HPDE6-E6E7 (cell line): Measurements from ENCODE around the gene LILRA5.
"Not testable (repeated sequence)": the region's sequence is repeated elsewhere in the genome, so short reads cannot be mapped to it uniquely, and the experiment has no call there.

Source experiments
- DNase-seq: peaks from one replicate; pipeline ENCODE4 v3.0.0; 2011; ENCODE audit warnings: missing footprints; ENCODE audit errors: extremely low spot score

Gene LILRA5

DNA sequence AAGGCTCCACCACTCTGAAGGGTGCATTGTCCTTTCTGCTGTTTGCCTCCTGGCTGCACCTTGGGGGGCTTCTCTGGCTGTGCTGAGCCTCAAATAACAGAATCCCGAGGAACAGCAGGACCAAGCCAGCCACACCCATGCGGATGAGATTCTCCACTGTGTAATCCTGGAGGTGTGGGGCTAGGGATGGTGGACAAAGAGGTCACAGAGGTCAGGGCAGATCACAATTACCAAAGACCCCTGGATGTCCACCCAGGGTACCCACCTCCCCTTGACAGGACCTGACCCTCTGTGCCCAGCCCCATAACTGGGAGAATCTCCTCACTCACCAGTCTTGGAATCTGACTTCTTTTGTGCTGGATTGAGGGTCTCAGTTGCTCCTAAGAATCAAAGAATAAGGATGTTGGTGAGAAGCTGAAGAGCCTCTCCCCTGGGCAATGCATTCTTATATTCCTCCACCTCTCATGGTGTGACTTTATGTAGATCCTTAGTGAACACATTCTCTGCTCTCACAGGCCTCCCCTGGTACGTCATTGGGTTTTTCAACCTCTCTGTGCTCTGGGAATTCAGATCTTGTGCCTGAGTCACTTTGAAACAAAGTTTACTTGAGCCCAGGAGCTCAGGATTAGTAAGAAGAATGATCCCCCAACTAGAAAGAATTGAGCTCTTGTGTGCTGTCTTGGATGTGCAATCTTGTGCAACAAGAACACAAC, 20.8 kb upstream of the LILRA5 start:
- DNase-seq: no peak

DNA sequence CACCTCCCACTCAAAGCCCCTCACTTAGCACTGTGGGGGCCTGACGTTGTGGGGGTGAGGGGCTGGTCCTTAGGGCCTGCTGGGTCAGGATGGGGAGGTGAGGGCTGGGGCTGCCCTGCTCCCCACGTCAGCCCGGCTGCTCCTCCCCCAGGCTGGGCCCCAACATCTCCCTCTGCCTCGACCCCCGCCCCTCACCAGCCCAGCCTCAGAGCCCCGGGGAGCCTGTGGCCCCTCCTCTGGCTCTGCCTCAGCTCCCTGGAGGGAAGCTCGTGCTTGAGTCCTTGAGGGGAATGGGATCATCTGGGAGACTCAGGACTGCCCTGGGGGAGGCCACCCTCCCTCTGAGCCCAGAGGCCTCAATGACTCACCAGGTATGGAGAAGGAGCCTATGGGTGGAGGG, 19.2 kb upstream of the LILRA5 start:
- DNase-seq: no peak

DNA sequence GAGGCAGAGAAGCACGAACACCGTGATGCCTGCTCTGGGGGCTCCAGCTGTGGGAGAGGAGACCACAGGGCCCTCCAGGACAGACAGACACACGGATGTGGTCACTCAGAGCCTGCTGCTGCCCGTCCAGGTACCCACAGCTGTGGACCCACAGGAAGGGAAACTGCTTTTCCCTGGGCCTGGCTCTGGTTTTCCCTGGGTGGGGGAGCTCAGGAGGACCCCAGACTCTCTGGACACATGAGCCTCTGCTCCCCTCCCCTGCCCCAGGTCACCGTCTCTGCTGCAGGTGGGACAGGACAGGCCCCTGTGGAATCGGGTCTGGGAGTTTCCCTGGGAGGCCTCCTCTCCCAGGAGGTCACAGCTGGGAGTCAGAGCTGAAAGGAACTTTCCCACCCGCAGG, 18.7 kb upstream of the LILRA5 start:
- no peak for DNase-seq

DNA sequence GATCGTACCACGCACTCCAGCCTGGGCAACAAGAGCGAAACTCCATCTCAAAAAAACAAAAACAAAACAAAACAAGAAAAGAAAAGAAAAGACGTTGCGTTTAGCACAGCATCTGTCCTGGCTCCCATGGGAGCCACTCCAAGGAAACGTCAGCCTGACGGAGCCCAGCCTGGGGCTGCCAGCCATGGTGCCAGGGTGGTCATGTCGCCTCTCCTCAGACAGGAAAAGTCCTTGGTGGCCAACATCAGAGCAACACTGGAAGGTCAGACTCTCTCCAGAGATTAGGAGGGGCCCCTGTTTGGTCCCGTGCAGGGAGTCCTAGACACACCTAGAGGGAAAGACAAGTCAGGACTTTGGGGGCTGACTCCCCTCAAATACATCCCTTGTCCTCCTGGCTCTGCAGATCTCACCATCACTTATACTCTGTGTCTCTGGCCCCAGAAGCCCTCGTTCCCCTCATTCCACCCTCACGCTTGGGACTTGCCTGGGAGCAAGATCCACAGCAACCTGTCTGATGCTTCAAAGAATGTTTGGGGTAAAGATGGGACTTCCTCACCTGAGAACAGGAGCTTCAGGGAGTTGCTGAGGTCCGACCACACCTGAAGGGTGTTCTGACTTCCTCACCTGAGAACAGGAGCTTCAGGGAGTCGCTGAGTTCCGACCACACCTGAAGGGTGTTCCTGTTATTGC, 16.7 kb upstream of the LILRA5 start:
- DNase-seq: no peak

DNA sequence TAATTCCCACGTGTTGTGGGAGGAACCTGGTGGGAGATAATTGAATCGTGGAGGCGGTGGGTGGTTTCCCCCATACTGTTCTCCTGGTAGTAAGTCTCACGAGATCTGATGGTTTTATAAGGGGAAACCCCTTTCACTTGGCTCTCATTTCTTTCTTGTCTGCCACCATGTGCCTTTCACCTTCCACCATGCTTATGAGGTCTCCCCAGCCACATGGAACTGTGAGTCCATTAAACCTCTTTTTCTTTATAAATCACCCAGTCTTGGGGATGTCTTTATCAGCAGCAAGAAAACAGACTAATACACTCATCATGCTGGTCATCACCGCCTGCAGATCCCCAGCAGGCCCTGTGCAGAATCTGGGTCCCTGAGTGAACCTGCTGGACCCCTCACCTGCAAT, 15.8 kb upstream of the LILRA5 start:
- DNase-seq: not testable (repeated sequence)

DNA sequence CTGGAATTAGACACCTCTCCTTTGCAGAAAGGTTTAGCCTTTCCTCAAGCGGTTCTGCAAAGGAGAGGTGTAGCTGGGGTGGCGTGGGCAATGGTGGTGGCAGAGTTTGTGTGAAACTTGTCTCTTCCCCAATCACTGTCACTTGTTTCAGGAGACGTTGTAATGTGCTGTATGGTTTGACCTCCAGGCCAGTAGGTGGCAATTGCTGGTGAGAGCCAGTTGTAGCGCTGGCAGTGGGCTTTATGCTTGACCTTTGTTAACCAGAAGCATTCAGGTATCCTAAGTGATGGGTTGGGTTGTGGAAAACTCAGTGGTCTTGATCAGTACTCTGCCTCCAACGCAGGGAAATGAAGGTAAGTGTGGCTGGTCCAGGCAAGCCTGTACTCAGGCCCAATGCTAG, 12.7 kb upstream of the LILRA5 start:
- DNase-seq: no peak

DNA sequence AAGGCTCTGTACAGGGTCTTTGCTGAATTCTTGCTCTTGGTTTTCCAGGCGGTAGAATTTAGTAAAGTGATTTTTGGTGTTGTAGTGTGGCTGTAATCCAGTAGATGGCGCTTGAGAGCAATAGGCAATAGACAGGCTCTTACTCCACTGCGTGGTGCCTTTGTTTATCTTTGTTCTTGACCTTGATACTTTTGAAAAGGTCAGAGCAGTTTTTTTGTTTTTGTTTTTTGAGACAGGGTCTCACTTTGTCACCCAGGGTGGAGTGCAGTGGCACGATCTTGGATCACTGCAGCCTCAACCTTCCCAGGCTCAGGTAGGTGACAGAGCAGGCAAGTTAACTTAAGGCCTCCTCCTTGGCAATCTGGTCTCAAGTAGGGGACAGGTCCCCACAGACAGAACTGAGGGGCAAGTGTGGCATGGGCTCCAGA, 12.2 kb upstream of the LILRA5 start:
- no peak for DNase-seq

DNA sequence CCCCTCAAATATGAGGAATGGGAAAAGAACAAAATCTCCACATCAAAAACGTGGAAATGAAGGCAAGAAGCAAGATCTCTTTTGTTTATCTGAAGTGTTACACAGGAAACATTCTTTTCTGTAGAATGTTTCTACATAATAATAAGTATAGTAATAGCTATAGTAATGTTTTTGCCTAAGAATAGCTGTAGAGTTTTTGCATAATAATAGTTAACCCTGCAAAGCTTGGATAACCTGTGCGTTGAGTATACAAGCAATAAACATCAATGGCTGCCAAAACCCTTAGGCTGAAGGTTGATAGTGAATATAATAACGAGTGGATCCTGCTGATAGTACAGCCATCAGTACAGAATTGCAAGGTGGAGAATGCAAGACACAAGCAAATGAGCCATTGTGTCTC, 11.1 kb upstream of the LILRA5 start:
- no peak for DNase-seq

DNA sequence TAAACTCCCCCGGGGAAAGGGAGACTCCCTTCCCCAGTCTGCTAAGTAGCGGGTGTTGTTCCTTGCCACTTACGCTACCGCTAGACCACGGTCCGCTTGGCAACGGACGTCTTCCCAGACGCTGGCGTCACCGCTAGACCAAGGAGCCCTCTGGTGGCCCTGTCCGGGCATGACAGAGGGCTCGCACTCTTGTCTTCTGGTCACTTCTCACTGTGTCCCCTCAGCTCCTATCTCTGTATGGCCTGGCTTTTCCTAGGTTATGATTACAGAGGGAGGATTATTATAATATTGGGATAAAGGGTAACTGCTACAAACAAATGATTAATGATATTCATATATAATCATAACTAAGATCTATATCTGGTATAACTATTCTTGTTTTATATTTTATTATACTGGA, 10.0 kb upstream of the LILRA5 start:
- DNase-seq: not testable (repeated sequence)

DNA sequence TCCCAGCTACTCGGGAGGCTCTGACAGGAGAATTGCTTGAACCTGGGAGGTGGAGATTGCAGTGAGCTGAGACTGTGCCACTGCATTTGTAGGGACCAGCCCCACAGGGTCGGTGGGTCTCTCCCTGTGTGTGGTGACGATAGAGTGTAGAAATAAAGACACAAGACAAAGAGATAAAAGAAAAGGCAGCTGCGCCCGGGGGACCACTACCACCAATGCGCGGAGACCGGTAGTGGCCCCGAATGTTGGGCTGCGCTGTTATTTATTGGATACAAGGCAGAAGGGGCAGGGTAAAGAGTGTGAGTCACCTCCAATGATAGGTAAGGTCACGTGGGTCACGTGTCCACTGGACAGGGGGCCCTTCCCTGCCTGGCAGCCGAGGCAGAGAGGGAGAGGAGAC, 9.3 kb upstream of the LILRA5 start:
- not testable (repeated sequence) for DNase-seq

DNA sequence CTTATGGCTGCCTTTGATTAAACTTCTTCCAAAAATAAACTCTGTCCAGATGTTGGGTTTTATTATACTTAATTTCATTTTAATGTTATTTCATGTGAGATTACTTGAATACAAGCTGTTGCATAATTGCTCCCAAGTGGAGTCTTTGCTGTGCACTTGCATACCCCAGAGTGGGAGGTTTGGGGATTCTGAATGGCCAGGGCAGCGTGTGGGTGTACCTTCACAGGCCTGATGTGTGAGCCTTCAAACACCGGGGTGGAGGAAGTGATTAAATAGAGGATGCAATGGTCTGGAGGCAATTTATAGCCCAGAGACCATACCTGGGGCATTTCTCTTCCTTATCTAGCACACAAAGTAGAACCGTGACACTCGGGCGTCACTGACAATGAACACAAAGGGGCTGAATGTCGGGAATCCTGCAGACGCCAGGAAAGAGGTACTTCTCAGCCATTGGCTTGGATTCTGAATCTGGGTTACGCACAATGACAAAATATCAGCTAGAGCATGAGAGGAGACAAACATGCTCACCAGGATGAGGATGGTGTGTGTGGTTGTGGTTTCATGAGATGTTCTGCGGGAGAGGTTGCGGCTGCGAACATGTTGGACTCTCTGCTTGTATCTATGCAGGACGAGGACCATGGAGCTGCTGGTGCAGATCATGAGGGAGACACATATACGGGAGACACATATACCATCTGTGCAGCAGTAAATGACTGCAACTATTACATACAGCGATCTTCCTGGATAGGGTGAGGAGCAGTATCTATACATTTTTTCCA, 7.1 kb upstream of the LILRA5 start:
- no peak for DNase-seq

DNA sequence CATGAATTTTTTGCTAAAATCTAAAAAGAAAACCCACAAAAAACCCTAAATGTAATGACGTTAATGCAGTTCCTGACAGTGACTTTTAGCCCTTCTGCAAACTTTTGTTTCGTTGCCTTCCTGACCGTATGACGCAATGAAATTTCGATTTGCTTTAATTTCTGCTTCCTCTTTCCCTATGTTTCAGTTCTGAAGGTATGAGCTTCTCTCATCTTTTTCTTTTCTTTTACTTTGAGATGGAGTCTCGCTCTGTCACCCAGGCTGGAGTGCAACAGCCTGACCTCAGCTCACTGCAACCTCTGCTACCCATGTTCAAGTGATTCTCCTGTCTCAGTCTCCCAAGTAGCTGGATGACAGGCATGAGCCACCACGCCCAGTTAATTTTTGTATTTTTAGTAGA, 6.1 kb upstream of the LILRA5 start:
- DNase-seq: no peak

DNA sequence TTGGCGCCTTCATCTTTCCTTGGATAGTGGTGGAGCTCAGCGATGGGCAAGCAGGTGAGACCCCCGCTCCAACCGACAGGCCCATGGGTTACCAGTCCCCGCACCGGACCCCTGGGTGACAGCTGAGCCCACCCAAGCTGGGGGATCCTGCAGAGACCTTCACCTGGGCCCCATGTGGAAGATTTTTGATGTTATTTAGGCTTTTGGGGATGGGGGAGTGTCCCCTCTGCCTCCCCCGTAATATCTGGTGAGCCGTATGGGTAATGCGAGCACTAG, 4.9 kb upstream of the LILRA5 start:
- DNase-seq: no peak

DNA sequence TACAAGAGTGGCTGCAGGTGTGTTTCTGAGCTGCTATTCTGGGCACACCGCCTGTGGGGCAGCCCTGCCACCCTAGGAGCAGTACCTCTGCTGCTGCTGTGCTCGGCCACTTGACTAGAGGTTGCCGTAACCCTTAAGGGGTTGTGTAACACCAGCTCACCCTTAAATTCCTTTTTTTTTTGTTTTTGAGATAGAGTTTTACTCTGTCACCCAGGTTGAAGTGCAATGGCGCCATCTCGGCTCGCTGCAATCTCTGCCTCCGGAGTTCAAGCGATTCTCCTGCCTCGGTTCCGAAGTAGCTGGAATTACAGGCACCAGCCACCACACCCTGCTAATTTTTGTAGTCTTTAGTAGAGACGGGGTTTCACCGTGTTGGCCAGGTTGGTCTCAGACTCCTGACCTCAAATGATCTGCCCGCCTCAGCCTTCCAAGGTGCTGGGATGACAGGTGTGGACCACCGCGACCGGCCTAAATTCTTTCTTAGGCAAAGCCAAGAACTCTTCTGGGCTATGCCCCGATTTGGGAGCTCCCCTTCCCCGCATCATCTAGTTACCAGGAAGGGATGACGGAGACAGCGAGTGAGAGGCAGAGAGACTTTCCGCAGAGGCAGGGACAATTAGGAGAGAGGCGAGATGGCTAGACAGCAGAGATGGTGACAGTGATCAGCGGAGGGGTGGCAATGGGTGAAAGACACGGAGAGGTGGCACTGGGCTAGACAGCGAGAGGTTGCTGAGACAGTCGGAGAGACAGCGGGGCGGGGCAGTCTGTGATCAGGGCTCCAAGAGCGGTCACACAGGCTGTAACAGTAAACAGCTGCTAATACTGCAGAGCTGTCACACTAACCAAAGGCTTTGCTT, 4.4 kb upstream of the LILRA5 start:
- DNase-seq: no peak

DNA sequence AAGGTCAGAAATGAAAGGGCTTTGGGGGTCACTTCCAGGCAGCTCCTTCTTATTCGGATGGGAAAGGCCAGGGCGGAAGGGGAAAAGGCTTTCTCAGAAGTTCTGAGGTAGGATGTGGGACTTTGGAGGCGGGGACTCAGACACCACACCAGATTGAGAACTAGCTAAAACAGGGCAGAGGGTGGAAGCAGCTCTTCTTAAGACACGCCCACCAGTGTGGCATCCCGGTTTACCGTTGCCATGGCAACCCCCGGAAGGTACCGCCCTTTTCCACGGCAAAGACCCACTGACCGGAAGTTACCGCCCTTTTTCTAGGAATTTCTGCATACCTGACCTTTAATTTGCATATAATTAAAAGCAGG, 3.8 kb upstream of the LILRA5 start:
- DNase-seq: no peak

DNA sequence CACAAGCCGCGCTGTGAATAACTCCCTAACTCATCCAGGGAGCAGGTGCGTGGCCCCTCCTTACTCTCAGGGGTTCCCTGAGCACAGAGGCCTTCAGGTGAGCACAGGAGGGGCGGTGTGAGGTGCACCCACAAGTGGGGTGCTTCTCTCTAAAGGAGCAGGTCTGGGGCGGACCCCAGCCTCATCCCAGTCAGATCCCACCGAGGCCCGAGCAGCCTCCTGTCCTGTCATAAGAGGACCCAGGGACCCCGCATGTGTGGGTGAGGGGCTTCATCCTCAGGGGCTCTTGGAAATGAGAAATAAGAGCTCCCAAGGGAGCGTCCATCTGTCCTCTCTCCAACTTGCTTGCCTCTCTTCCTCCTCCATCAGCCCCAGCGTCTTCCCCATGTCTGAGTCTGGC, 3.0 kb upstream of the LILRA5 start:
- DNase-seq: no peak

DNA sequence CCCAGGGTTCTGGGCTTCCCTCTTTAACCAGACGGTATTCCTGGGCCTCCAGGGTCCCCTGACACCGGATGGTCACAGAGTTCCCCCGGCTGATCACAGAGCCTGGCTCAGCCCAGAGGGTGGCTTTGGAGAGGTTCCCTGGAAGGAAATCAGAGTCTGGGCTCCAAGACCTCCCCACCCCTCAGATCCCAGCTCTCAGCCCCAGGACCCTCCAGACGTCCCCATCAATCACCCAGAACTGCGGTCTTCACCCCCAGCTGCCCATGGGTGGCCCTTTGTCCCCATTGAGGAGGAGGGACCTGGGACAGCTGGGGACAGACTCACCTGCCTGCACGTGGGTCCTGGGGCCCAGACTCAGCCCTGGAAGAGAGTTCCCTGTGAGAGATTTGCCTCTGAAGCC, 955 bp downstream of the LILRA5 start:
- DNase-seq: no peak

DNA sequence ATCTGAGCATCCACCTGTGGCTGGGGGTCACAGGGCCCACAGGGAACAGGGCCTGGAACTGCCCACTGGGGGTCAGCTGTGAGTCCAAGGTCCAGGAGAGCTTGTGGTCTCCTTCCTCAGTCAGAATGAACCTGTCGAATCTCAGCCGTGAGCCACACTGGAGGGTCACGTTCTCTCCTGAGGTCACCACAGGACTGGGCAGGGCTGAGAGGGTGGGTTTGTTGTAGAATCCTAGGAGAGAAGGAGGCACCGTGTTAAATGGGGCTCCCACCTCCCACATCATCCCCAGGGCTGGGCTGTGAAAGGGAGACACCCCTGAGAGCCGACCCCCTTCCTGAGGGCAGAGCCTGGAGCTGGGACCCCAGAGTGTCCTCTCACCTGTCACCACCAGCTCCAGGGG, 1.5 kb downstream of the LILRA5 start:
- no peak for DNase-seq

DNA sequence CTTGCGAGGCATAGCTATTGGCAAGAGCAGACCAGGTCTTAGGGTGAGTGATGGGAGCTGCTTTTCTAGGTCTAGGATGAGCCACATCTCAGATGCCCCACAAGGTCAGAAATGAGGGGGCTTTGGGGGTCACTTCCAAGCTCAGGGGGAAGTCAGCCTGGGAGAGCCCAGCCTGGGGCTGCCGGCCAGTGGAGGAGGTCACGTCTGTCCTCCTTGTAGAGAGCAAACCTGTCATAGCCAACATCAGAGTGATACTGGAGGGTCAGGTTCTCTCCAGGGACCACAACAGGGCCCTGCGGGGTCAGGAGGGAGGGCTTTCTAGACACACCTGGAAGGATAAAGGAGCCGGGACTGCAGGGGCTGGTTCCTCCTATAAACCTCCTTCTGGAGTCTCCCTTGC, 2.4 kb downstream of the LILRA5 start:
- DNase-seq: no peak

DNA sequence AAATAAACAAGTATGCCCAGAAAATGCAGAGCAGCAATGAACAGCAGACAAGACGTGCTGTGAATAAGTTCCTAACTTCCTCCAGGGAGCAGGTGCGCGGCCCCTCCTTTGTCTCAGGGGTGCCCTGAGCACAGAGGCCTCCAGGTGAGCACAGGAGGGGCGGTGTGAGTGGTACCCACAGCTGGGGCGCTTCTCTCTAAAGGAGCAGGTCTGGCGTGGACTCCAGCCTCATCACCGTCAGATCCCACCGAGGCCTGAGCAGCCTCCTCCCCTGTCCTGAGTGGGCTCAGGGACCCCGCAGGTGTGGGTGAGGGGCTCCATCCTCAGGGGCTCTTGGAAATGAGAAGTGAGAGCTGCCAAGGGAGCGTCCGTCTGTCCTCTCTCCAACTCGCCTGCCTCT, 3.2 kb downstream of the LILRA5 start:
- no peak for DNase-seq

DNA sequence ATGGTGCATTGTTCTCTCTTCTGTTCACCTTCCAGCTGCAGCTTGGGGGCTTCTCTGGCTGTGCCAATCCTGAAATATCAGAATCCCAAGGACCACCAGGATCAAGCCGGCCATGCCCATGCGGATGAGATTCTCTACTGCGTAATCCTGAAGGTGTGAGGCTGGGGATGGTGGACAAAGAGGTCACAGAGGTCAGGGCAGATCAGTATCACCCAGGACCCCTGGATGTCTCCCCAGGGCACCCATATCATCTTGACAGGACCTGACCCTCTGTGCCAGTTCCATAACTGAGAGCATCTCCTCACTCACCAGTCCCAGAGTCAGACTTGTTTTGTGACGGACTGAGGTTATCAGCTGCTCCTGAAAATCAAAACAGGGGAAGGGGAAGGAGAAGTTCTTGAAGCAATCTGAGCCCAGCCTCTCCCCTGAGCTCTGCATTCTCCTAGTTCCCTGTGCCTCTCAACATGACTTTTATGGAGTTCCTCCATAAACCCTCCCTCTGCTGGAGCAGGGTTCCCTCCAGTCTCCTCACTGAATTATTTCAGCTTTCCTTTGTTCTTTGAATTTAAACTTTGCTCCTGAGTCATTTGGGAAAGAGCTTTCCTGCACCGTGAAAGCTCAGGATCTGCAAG, 5.5 kb downstream of the LILRA5 start:
- no peak for DNase-seq

DNA sequence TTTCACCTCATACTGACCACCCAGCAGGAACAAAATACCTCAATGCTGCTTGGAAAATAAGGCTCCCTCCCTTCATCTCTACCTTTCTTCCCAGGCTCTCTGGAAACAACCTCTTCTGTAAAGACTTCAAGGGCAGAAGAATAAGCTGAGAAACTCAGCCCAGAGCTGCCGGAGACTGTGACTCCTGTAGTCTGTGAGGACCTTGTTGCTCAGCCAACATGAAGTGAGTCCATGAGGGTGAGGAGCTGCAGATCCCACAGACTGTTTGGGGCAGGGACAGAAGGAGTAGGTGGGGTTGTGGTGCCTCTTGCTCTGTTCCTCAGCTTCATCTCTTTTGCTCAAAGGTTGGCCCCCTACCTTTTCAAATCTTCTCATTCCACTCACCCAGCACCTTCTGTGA, 7.8 kb downstream of the LILRA5 start:
- DNase-seq: no peak
